Mammary epithelial cell (primary cell): ENCODE data around the gene MKS1.
A peak's percentile ranks its signal among the peaks of the same experiment; 100 is the strongest.

Experiments used
- EZH2 ChIP-seq: IDR thresholded peaks from 2 replicates; pipeline ENCODE4 v1.6.1; 2012; ENCODE audit warnings: low read length, inconsistent platforms, borderline replicate concordance
- TF ChIP-seq, protein P1 (sequence below), 2 donors: IDR thresholded peaks in 1 of 2; conservative IDR thresholded peaks in 1 of 2; 2 replicates each; pipeline ENCODE4 v1.5.1; 2011 to 2012; ENCODE audit warnings: inconsistent platforms in 2 of 2, low read length in 2 of 2, mild to moderate bottlenecking in 2 of 2, control low read depth in 1 of 2, low read depth in 1 of 2; ENCODE audit not compliant: insufficient read depth in 1 of 2; ENCODE audit errors: extremely low read depth in 1 of 2

- TF ChIP-seq, protein P1, sequence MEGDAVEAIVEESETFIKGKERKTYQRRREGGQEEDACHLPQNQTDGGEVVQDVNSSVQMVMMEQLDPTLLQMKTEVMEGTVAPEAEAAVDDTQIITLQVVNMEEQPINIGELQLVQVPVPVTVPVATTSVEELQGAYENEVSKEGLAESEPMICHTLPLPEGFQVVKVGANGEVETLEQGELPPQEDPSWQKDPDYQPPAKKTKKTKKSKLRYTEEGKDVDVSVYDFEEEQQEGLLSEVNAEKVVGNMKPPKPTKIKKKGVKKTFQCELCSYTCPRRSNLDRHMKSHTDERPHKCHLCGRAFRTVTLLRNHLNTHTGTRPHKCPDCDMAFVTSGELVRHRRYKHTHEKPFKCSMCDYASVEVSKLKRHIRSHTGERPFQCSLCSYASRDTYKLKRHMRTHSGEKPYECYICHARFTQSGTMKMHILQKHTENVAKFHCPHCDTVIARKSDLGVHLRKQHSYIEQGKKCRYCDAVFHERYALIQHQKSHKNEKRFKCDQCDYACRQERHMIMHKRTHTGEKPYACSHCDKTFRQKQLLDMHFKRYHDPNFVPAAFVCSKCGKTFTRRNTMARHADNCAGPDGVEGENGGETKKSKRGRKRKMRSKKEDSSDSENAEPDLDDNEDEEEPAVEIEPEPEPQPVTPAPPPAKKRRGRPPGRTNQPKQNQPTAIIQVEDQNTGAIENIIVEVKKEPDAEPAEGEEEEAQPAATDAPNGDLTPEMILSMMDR (conservative IDR thresholded peaks at IDR 0.05 in 1 of 2, IDR thresholded peaks at IDR 0.05 in 1 of 2; ENCODE audit: extremely low read depth in 1 of 2, insufficient read depth in 1 of 2, low read depth in 1 of 2, low read length in 2 of 2): peak; percentile 51 to 59
- no peak for TF ChIP-seq EZH2
Observed at GRCh38 chr17:58200024-58200633, 18.9 kb downstream of the MKS1 start.
